H9 (cell line): Measurements from ENCODE around the gene GPALPP1. TPM values are rescaled to one million over a fixed set of nuclear protein-coding genes. Genes with fewer than 3 reads are reported as not detected.

Experiments used
- DNase-seq: peaks from one replicate; pipeline ENCODE4 v3.0.0-alpha.2; 2017
- H2AFZ ChIP-seq: one replicate; pipeline ENCODE4 v1.6.1; 2013; ENCODE audit warnings: mild to moderate bottlenecking, low read length, control low read depth, moderate library complexity
- H2AK5ac ChIP-seq: 2 replicates; pipeline ENCODE4 v1.6.1; 2013; ENCODE audit warnings: low read length, control low read depth, mixed read lengths; ENCODE audit not compliant: insufficient read length
- H2BK120ac ChIP-seq: one replicate; pipeline ENCODE4 v1.6.1; 2013; ENCODE audit warnings: low read depth, mild to moderate bottlenecking, low read length, control low read depth, inconsistent platforms; ENCODE audit not compliant: poor library complexity, severe bottlenecking
- H2BK12ac ChIP-seq: 2 replicates; pipeline ENCODE4 v1.6.1; 2013; ENCODE audit warnings: low read length, control low read depth, mixed read lengths, low read depth; ENCODE audit not compliant: insufficient read length
- H2BK15ac ChIP-seq: 2 replicates; pipeline ENCODE4 v1.6.1; 2013; ENCODE audit warnings: low read depth, low read length, control low read depth
- H2BK20ac ChIP-seq: one replicate; pipeline ENCODE4 v1.6.1; 2013; ENCODE audit warnings: low read depth, mild to moderate bottlenecking, low read length, control low read depth, inconsistent platforms; ENCODE audit not compliant: poor library complexity, severe bottlenecking
- H2BK5ac ChIP-seq: 2 replicates; pipeline ENCODE4 v1.6.1; 2013; ENCODE audit warnings: low read length, control low read depth, mixed read lengths; ENCODE audit not compliant: insufficient read length
- H3K14ac ChIP-seq: 2 replicates; pipeline ENCODE4 v1.6.1; 2013; ENCODE audit warnings: low read length, control low read depth; ENCODE audit not compliant: insufficient read depth
- H3K18ac ChIP-seq: 2 replicates; pipeline ENCODE4 v1.6.1; 2013; ENCODE audit warnings: low read depth, mild to moderate bottlenecking, mixed read lengths, low read length, control low read depth; ENCODE audit not compliant: insufficient read length
- H3K23ac ChIP-seq: 2 replicates; pipeline ENCODE4 v1.6.1; 2013; ENCODE audit warnings: low read length, control low read depth, mixed read lengths, low read depth; ENCODE audit not compliant: insufficient read length
- H3K23me2 ChIP-seq: 2 replicates; pipeline ENCODE4 v1.6.1; 2013; ENCODE audit warnings: low read depth, mild to moderate bottlenecking, mixed read lengths, low read length, control low read depth; ENCODE audit not compliant: insufficient read length, poor library complexity, severe bottlenecking
- H3K27ac ChIP-seq: 2 replicates; pipeline ENCODE4 v1.5.1; 2013; ENCODE audit warnings: low read length, control low read depth, mixed read lengths, low read depth; ENCODE audit not compliant: insufficient read length
- H3K27me3 ChIP-seq: 2 replicates; pipeline ENCODE4 v1.6.1; 2013; ENCODE audit warnings: low read length, control low read depth, inconsistent platforms; ENCODE audit not compliant: insufficient read depth
- H3K4ac ChIP-seq: 2 replicates; pipeline ENCODE4 v1.6.1; 2013; ENCODE audit warnings: low read depth, mild to moderate bottlenecking, control low read depth, inconsistent platforms, low read length, moderate library complexity
- H3K4me1 ChIP-seq: 2 replicates; pipeline ENCODE4 v1.6.1; 2013; ENCODE audit warnings: low read length, control low read depth, inconsistent platforms; ENCODE audit not compliant: insufficient read depth
- H3K4me2 ChIP-seq: 2 replicates; pipeline ENCODE4 v1.6.1; 2013; ENCODE audit warnings: low read length, control low read depth, mixed read lengths; ENCODE audit not compliant: insufficient read length, insufficient read depth
- H3K56ac ChIP-seq: 2 replicates; pipeline ENCODE4 v1.6.1; 2013; ENCODE audit warnings: low read depth, mild to moderate bottlenecking, mixed read lengths, low read length, control low read depth; ENCODE audit not compliant: insufficient read length
- H3K79me1 ChIP-seq: 2 replicates; pipeline ENCODE4 v1.6.1; 2013; ENCODE audit warnings: low read depth, mild to moderate bottlenecking, moderate library complexity, low read length, control low read depth, inconsistent platforms; ENCODE audit not compliant: insufficient read depth, poor library complexity, severe bottlenecking
- H3K79me2 ChIP-seq: 2 replicates; pipeline ENCODE4 v1.6.1; 2013; ENCODE audit warnings: low read length, control low read depth, inconsistent platforms; ENCODE audit not compliant: insufficient read depth
- H3K9ac ChIP-seq: 2 replicates; pipeline ENCODE4 v1.6.1; 2013; ENCODE audit warnings: low read length, control low read depth, mixed read lengths; ENCODE audit not compliant: insufficient read length; ENCODE audit errors: extremely low read depth
- H3K9me3 ChIP-seq: one replicate; pipeline ENCODE4 v1.6.1; 2013; ENCODE audit warnings: low read depth, low read length, inconsistent platforms; ENCODE audit not compliant: control insufficient read depth
- H3T11ph ChIP-seq: one replicate; pipeline ENCODE4 v1.6.1; 2013; ENCODE audit warnings: mild to moderate bottlenecking, low read length, control low read depth, inconsistent platforms
- H4K20me1 ChIP-seq: one replicate; pipeline ENCODE4 v1.6.1; 2013; ENCODE audit not compliant: control insufficient read depth, insufficient read length, insufficient read depth
- H4K5ac ChIP-seq: 2 replicates; pipeline ENCODE4 v1.6.1; 2013; ENCODE audit warnings: low read depth, mild to moderate bottlenecking, mixed read lengths, low read length, control low read depth; ENCODE audit not compliant: insufficient read length
- H4K8ac ChIP-seq: replicated peaks from 2 replicates; pipeline ENCODE4 v1.6.1; 2013; ENCODE audit warnings: low read length, control low read depth, mixed read lengths, low read depth; ENCODE audit not compliant: insufficient read length
- H4K91ac ChIP-seq: 2 replicates; pipeline ENCODE4 v1.6.1; 2013; ENCODE audit warnings: low read depth, mild to moderate bottlenecking, moderate library complexity, mixed read lengths, low read length, control low read depth; ENCODE audit not compliant: insufficient read length
- H3K27ac Mint-ChIP-seq, 3 experiments: 2 replicates in 2 of 3; 3 replicates in 1 of 3; pipeline ENCODE4 v1.8.0; 2020 to 2021; ENCODE audit warnings: mixed read lengths in 3 of 3, mild to moderate bottlenecking in 1 of 3, moderate library complexity in 1 of 3
- H3K27me3 Mint-ChIP-seq: 2 replicates; pipeline ENCODE4 v1.8.0; 2021; ENCODE audit warnings: low read depth, mild to moderate bottlenecking, moderate library complexity, mixed read lengths
- H3K36me3 Mint-ChIP-seq, 3 experiments: 2 replicates in 2 of 3; 3 replicates in 1 of 3; pipeline ENCODE4 v1.8.0; 2020 to 2021; ENCODE audit warnings: low read depth in 3 of 3, mixed read lengths in 3 of 3; ENCODE audit not compliant: insufficient read depth in 1 of 3
- H3K4me1 Mint-ChIP-seq, 2 experiments: 2 replicates each; pipeline ENCODE4 v1.8.0; 2020; ENCODE audit warnings: mixed read lengths in 2 of 2
- H3K4me3 Mint-ChIP-seq, 2 experiments: 2 replicates in 1 of 2; 3 replicates in 1 of 2; pipeline ENCODE4 v1.8.0; 2020 to 2021; ENCODE audit warnings: mild to moderate bottlenecking in 2 of 2, mixed read lengths in 2 of 2, moderate library complexity in 1 of 2
- H3K9me3 Mint-ChIP-seq, 2 experiments: 2 replicates in 1 of 2; 3 replicates in 1 of 2; pipeline ENCODE4 v1.8.0; 2020; ENCODE audit warnings: mild to moderate bottlenecking in 2 of 2, mixed read lengths in 2 of 2, moderate library complexity in 1 of 2
- CTCF ChIP-seq: fragments of 200-600 bp; sonication (generic); conservative IDR thresholded peaks from 3 replicates; pipeline ENCODE4 v1.8.0; 2021; ENCODE audit warnings: antibody characterized with exemption, mild to moderate bottlenecking
- WGBS: extraction: QIAGEN DNeasy Blood & Tissue Kit; methylation state at CpG from one replicate; pipeline ENCODE4 v1.1.7; 2013; ENCODE audit warnings: missing lambda C conversion rate, low lambda C conversion rate, mixed read lengths; ENCODE audit not compliant: insufficient read length; ENCODE audit errors: extremely low coverage; 5-methylcytosine and 5-hydroxymethylcytosine counted together
- total RNA-seq: library from RNA; stranded (reverse); gene quantifications from 2 replicates; pipeline ENCODE4 v1.2.1, GENCODE V29; 2021

The GPALPP1 gene
- total RNA-seq, 1 experiment from 2014 or later = 21.9 TPM

- H2BK20ac ChIP-seq = no peak overlapping the region
- H4K5ac ChIP-seq = no peak overlapping the region
- no peaks in the 10 kb centered on the region for H3K4me1 ChIP-seq
- no peak overlapping the region for H3K14ac ChIP-seq
- H2BK12ac ChIP-seq = no peak overlapping the region
- H3K23ac ChIP-seq = no peak overlapping the region
- Mint-ChIP-seq H3K27ac (no peak overlapping the region), H3K4me1 (no peaks in the 10 kb centered on the region), H3K9me3 (no peaks in the 10 kb centered on the region), H3K27me3 (no peaks in the 10 kb centered on the region), H3K4me3 (no peak overlapping the region), H3K36me3 (peaks cover 8 to 25% (median 17%) of the 10 kb centered on the region in 3 experiments; a peak in 6 of 7 replicates)
- H3K79me1 ChIP-seq = no peaks in the 10 kb centered on the region
- H3K27me3 ChIP-seq = no peaks in the 10 kb centered on the region
- DNase-seq = no peak
- H2BK5ac ChIP-seq = no peak overlapping the region
- no peak overlapping the region for H2AFZ ChIP-seq
- H3K23me2 ChIP-seq = no peaks in the 10 kb centered on the region
- H3K4ac ChIP-seq = no peak overlapping the region
- no peak overlapping the region for H3T11ph ChIP-seq
- H3K18ac ChIP-seq = no peak overlapping the region
- H3K9ac ChIP-seq = no peak overlapping the region
- no peak overlapping the region for H2AK5ac ChIP-seq
- WGBS = no CpG with 5 or more reads among the region's 2 CpGs
- H3K27ac ChIP-seq = no peak overlapping the region
- H3K9me3 ChIP-seq = no peaks in the 10 kb centered on the region
- no peak overlapping the region for H2BK120ac ChIP-seq
- H3K56ac ChIP-seq = no peak overlapping the region
- no peak overlapping the region for H4K8ac ChIP-seq
- TF ChIP-seq CTCF = no peak
- no peaks in the 10 kb centered on the region for H3K79me2 ChIP-seq
- H4K91ac ChIP-seq = no peak overlapping the region
- H3K4me2 ChIP-seq = no peak overlapping the region
- H2BK15ac ChIP-seq = no peak overlapping the region
- no peaks in the 10 kb centered on the region for H4K20me1 ChIP-seq
These were observed 14.8 kb downstream of the GPALPP1 start for GRCh38 chr13:45004096-45004495.
